ENCODE measurements around the gene IL12RB2. TPM values are rescaled to one million over a fixed set of nuclear protein-coding genes. Genes with fewer than 3 reads are reported as not detected.
"Not testable (repeated sequence)": the region's sequence is repeated elsewhere in the genome, so short reads cannot be mapped to it uniquely, and the experiment has no call there.

The IL12RB2 gene
- total RNA-seq, 1 experiment from 2014 or later, result not detected

- in situ Hi-C loops (cut with HindIII; ENCODE audit: low sequenced_read_pairs), result no loop called here
- no peak for DNase-seq (ENCODE audit: low spot score)
Observed at GRCh38 chr1:67441739-67442281, 134.1 kb downstream of the IL12RB2 start.

GRCh38 chr1:67446014-67446413, 138.3 kb downstream of the IL12RB2 start:
- in situ Hi-C loops (cut with HindIII; ENCODE audit: low sequenced_read_pairs); DNase-seq (ENCODE audit: low spot score): not testable (repeated sequence)

Other genes with a start within 250 kb of the IL12RB2 start
- not detected in 2 replicates for gene C1orf141, start 172.9 kb upstream of the IL12RB2 start, total RNA-seq (2014; rRNA removed; shearing (Covaris generic))
- not detected in 2 replicates for gene IL23R, start 141.4 kb upstream of the IL12RB2 start, total RNA-seq (2014; rRNA removed; shearing (Covaris generic))
- gene SERBP1, start 122.5 kb downstream of the IL12RB2 start, total RNA-seq (2014; rRNA removed; shearing (Covaris generic)), result 453 and 578 TPM in 2 replicates

Data from G401 (cell line).